ENCODE measurements around the gene CHST3.

The CHST3 gene

GRCh38 chr10:71995887-71996575 is 31.8 kb downstream of the CHST3 start:
- DNase-seq, result no peak

DNA sequence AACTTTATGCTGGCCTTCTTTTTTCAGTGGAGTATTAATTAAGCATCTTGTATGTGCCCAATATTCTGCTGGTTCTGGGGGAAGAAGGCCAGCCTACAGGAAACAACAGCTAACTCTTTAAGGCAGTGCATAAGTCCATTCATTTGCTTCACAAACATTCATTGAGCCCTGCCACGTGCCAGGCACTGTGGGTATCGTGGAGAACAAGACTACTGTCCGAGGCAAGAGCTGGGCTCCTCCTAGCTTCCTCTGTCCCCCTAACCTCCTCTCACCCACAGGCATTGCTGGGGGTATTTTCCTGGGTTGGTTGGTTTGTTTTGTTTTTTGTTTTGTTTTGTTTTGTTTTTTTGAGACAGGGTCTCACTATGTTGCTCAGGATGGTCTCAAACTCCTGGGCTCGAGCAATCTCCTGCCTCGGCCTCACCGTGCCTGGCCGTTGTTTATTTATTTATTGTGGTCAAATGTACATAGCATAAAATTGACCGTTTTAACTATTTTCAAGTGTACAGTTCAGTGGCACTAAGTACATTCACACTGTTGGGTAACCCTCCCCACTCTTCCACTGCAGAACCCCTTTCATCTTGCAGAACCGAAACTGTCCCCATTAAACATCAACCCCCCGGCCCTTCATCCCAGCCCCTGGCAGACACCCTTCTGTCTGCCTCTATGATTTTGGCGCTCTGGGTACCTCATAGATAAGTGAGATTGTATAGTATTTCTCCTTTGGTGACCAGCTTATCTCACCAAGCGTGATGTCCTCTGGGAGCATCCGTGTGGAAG is 32.6 kb downstream of the CHST3 start:
- DNase-seq, result no peak

GRCh38 chr10:71998119-71998839 is 34.1 kb downstream of the CHST3 start:
- no peak for DNase-seq

- no peak for DNase-seq
Observed at GRCh38 chr10:71998840-71999194, 34.6 kb downstream of the CHST3 start.

- DNase-seq, result no peak
Observed at GRCh38 chr10:71999360-72000072, 35.3 kb downstream of the CHST3 start.

DNA sequence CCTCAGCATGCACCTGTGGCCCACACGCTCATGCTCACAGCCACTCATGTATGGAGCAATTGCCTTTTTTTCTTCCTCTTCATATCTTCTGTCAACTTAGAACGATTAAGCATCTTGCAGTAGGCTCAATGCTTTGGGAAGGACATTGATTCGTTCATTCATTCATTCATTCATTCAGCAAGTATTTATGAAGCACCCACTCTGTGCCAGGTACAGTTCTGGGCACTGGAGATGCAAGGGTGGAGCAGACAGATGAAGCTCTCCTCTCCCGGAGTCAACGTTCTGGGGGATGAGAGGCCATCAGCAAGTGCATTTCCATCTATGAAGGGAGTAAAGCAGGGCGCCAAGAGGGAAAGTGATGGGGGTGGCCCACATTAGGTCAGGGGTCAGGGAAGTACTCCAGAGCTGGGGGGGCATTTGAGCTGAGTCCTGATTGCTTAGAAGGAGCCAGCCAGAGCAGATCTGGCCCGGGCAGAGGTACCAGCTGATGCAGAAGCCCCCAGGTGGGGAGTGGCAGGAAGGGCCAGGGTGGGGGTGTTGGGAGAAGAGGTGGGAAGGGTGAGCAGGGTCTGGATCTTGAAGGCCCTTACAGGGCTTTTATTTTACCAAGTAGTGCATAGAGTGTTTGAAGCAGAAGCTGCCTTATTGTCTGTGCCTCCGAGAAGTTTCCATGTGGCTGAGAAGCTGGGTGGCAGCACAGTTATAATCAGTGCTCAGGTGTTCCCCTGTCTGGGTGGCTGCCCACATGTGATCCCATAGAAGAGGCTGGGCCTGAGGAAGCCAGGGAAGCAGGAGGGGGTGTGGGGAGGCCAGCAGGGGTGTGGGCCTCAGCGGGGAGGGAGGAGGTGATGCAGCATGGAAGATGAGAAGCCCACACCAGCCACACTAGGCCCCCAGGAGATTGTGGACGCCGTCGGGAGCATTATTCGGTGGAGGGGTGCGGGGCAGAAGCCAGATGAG is 36.2 kb downstream of the CHST3 start:
- DNase-seq, result no peak

DNA sequence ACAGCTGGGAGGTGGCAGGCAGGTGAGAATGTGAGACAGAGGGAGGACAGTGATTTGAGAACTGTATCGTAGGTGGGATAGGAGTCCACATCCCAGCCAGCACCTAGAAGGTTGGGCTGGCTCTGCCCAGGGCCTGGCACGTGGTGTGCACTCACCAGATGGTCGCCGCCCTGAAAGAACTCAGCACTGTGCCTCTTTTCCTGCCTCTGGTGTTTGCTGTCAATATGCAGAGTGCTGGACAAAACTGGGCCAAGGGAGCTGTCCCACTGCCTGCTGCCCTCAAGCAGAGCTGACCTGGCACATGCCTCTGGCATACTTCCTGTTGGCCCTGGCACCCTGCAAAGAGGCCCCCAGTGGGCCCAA is 36.8 kb downstream of the CHST3 start:
- DNase-seq, result no peak

DNA sequence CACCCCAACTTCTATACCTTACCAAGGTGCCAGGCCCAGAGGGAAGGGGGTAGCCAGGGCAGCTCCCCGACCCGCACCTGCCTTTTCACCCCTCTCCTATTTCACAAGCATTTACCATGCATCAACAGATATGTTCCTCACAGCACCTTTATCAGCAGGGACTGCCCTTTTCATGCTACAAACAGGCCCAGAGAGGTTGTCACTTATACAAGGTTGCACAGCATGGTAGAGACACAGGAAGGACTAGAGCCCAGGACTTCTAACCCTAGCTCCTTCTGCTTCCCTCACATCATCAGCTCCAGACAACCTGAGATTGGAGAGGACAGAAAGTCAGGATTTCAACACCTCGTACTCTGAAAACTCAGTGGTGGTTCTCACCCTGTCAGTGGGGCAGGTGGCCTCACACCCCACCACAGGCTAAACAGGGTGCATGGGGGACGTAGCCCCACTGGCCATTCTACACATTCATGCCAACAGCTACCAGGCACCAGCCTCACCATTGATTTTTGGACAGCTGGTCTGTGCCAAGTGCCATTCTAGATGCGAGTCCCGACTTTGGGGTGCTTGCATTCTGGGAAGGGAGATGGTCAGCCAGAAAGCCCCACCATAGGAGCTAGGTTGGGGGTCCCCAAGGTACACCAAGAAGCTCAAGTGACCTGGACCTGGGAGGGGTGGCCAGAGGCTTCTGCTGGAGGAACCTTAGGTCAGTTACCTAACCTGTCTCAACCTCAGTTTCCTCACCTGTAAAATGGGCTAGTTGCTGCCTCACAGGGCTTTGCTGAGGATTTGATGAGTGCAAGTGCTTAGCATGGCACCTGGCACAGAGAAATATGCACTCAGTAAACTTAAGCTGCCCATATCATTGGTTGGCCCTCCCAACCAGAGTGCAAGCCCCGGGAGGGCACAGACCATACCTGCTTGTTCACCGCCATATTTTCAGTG is 38.4 kb downstream of the CHST3 start:
- no peak for DNase-seq

GRCh38 chr10:72006026-72006425 is 41.8 kb downstream of the CHST3 start:
- DNase-seq, result no peak

DNA sequence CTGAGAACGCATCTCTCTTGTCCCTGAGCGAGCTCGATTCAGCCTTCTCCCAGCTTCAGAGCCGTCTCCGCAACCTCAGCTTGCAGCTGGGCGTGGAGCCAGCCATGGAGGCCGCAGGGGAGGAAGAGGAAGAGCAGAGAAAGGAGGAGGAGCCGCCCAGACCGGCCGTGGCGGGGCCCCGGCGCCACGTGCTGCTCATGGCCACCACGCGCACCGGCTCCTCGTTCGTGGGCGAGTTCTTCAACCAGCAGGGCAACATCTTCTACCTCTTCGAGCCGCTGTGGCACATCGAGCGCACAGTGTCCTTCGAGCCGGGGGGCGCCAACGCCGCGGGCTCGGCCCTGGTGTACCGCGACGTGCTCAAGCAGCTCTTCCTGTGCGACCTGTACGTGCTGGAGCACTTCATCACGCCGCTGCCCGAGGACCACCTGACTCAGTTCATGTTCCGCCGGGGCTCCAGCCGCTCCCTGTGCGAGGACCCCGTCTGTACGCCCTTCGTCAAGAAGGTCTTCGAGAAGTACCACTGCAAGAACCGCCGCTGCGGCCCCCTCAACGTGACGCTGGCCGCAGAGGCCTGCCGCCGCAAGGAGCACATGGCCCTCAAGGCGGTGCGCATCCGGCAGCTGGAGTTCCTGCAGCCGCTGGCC is 43.2 kb downstream of the CHST3 start:
- DNase-seq, result no peak

DNA sequence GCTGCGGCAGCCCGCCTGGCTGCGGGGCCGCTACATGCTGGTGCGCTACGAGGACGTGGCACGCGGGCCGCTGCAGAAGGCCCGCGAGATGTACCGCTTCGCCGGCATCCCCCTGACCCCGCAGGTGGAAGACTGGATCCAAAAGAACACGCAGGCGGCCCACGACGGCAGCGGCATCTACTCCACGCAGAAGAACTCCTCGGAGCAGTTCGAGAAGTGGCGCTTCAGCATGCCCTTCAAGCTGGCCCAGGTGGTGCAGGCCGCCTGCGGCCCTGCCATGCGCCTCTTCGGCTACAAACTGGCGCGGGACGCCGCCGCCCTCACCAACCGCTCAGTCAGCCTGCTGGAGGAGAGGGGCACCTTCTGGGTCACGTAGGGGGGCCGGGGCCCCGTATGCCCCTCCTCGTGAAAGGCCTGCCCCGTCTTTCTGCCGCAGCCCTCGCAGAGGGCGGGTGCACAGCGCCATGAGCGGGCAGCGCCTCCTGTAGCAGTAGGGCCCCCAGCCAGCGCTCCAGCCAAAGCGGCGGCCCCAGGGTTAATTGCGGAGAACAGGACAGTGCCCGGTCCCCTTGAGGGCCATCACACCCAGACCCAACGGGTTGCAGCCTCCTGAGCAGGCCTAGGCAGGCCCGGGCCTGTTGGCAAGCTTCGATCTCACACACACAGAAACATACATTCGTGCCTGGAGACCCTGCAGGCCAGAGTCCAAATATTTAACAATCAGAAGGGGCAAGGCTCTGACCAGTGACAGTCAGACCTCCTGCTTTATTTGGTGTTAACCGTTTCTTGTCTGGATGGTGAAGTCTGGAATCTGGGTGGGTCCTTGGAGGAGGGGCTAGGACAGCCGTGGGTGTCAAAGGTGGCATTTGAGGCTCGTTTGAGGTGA is 44.1 kb downstream of the CHST3 start:
- no peak for DNase-seq

GRCh38 chr10:72009051-72009424 is 44.8 kb downstream of the CHST3 start:
- no peak for DNase-seq

GRCh38 chr10:72009425-72010081 is 45.4 kb downstream of the CHST3 start:
- no peak for DNase-seq

GRCh38 chr10:72010234-72010973 is 46.2 kb downstream of the CHST3 start:
- no peak for DNase-seq

DNA sequence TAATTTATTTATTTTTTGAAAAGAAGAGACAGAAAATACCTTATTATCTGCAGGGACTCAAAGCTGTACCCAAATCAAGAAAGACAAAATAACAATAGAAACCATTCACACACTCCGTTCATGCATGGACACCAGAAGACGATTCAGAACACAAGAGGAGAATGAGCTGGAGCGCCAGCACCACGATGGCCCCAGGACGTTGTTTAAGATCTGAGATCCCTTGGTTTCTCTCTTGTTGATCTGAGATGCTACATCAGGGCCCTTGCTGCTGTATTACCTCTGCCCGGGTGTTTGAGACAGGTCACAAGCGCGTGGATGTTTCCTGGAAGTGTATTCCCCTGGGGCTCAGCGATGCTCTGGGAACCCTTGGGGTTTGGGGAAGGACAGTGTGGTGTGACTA is 46.8 kb downstream of the CHST3 start:
- DNase-seq, result no peak

- no peak for DNase-seq
Observed at GRCh38 chr10:72011468-72011867, 47.3 kb downstream of the CHST3 start.

GRCh38 chr10:72011976-72012512 is 47.8 kb downstream of the CHST3 start:
- DNase-seq, result no peak

- DNase-seq, result no peak
Observed at GRCh38 chr10:72012796-72013195, 48.6 kb downstream of the CHST3 start.

Measured in activated T-cell treated with anti-CD3 and anti-CD28 coated beads for 4 hours (primary cell).